ENCODE results near the gene GSTM4.

The GSTM4 gene

GRCh38 chr1:109634292-109634691 is 21.6 kb upstream of the GSTM4 start:
- Histone ChIP-seq H3K9ac (ENCODE audit: low read length) (no peak overlapping the region), H2AFZ (ENCODE audit: low read length) (no peak overlapping the region), H3K27ac (ENCODE audit: low read depth, low read length, poor library complexity, severe bottlenecking) (no peak overlapping the region), H3K4me3 (ENCODE audit: low read depth, low read length, poor library complexity, severe bottlenecking) (no peak overlapping the region), H3K4me1 (ENCODE audit: insufficient read depth, low read length, severe bottlenecking) (no peaks in the 10 kb centered on the region), H4K20me1 (ENCODE audit: insufficient read depth, low read length) (no peaks in the 10 kb centered on the region), H3K36me3 (ENCODE audit: insufficient read depth, low read length) (peaks cover 28% of the 10 kb centered on the region; the same call in 1 of the 2 replicates), H3F3A (ENCODE audit: insufficient read depth, low read length) (no peaks in the 10 kb centered on the region), H3K79me2 (ENCODE audit: insufficient read depth, low read length) (no peaks in the 10 kb centered on the region), H3K9me3 (ENCODE audit: low read length) (no peaks in the 10 kb centered on the region), H3K9me2 (ENCODE audit: low read depth, low read length) (no peaks in the 10 kb centered on the region), H3K4me2 (ENCODE audit: low read length) (no peak overlapping the region), H3K27me3 (ENCODE audit: insufficient read depth, low read length) (no peaks in the 10 kb centered on the region)
- TF ChIP-seq CTCF (IDR thresholded peaks at IDR 0.05; ENCODE audit: low read length), result no peak
- TF ChIP-seq EZH2 (IDR thresholded peaks at IDR 0.05; ENCODE audit: borderline replicate concordance, low read length), result no peak

GRCh38 chr1:109634771-109635750 is 20.8 kb upstream of the GSTM4 start:
- H3K4me2 ChIP-seq (ENCODE audit: low read length), result no peak overlapping the region
- H2AFZ ChIP-seq (ENCODE audit: low read length), result no peak overlapping the region
- TF ChIP-seq CTCF (IDR thresholded peaks at IDR 0.05; ENCODE audit: low read length) (no peak), EZH2 (IDR thresholded peaks at IDR 0.05; ENCODE audit: borderline replicate concordance, low read length) (no peak)

DNA sequence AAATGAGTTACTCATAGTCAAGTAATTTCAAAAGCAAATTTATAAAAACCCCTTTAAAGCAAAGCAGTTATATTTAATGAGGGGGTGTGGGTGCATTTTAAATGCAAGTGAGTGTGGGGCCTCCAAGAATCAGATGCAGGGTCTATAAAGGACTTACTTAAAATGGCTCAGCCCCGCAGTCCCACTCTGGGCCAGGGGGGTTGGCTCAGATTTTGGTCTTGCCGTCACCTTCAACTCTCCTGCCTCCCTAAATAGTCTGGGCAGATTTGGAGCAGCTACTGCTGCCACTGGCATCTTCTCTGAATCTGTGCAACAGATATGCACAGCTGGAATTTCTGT is 20.1 kb upstream of the GSTM4 start:
- no peaks in the 10 kb centered on the region for H3K79me2 ChIP-seq (ENCODE audit: insufficient read depth, low read length)
- H3K36me3 ChIP-seq (ENCODE audit: insufficient read depth, low read length), result peaks cover 17% of the 10 kb centered on the region; the same call in 1 of the 2 replicates
- TF ChIP-seq CTCF (IDR thresholded peaks at IDR 0.05; ENCODE audit: low read length) (no peak), EZH2 (IDR thresholded peaks at IDR 0.05; ENCODE audit: borderline replicate concordance, low read length) (no peak)
- no peak overlapping the region for H3K4me2 ChIP-seq (ENCODE audit: low read length)
- no peaks in the 10 kb centered on the region for H3F3A ChIP-seq (ENCODE audit: insufficient read depth, low read length)
- H3K4me1 ChIP-seq (ENCODE audit: insufficient read depth, low read length, severe bottlenecking), result no peaks in the 10 kb centered on the region
- H3K9ac ChIP-seq (ENCODE audit: low read length), result no peak overlapping the region
- no peaks in the 10 kb centered on the region for H4K20me1 ChIP-seq (ENCODE audit: insufficient read depth, low read length)
- H3K9me3 ChIP-seq (ENCODE audit: low read length), result no peaks in the 10 kb centered on the region
- no peak overlapping the region for H2AFZ ChIP-seq (ENCODE audit: low read length)
- H3K4me3 ChIP-seq (ENCODE audit: low read depth, low read length, poor library complexity, severe bottlenecking), result no peak overlapping the region
- no peaks in the 10 kb centered on the region for H3K27me3 ChIP-seq (ENCODE audit: insufficient read depth, low read length)
- no peak overlapping the region for H3K27ac ChIP-seq (ENCODE audit: low read depth, low read length, poor library complexity, severe bottlenecking)
- no peaks in the 10 kb centered on the region for H3K9me2 ChIP-seq (ENCODE audit: low read depth, low read length)

More at GRCh38 chr1:109634771-109635750, 20.8 kb upstream of the GSTM4 start:
- Histone ChIP-seq H4K20me1 (ENCODE audit: insufficient read depth, low read length) (no peaks in the 10 kb centered on the region), H3K9me2 (ENCODE audit: low read depth, low read length) (no peaks in the 10 kb centered on the region), H3K9ac (ENCODE audit: low read length) (no peak overlapping the region), H3F3A (ENCODE audit: insufficient read depth, low read length) (no peaks in the 10 kb centered on the region), H3K9me3 (ENCODE audit: low read length) (no peaks in the 10 kb centered on the region), H3K27ac (ENCODE audit: low read depth, low read length, poor library complexity, severe bottlenecking) (no peak overlapping the region), H3K4me1 (ENCODE audit: insufficient read depth, low read length, severe bottlenecking) (no peaks in the 10 kb centered on the region), H3K36me3 (ENCODE audit: insufficient read depth, low read length) (peaks cover 21% of the 10 kb centered on the region; the same call in 1 of the 2 replicates), H3K4me3 (ENCODE audit: low read depth, low read length, poor library complexity, severe bottlenecking) (no peak overlapping the region), H3K79me2 (ENCODE audit: insufficient read depth, low read length) (no peaks in the 10 kb centered on the region), H3K27me3 (ENCODE audit: insufficient read depth, low read length) (no peaks in the 10 kb centered on the region)
